GM18498 (cell line): Measurements from ENCODE around the gene ADAMTS17.

ENCODE experiments used
- ATAC-seq: cut with Tn5 transposase; IDR thresholded peaks from one replicate; pipeline ENCODE4 v1.9.1; 2021; ENCODE audit warnings: mild to moderate bottlenecking, moderate library complexity; ENCODE audit not compliant: unreplicated experiment

The ADAMTS17 gene

DNA sequence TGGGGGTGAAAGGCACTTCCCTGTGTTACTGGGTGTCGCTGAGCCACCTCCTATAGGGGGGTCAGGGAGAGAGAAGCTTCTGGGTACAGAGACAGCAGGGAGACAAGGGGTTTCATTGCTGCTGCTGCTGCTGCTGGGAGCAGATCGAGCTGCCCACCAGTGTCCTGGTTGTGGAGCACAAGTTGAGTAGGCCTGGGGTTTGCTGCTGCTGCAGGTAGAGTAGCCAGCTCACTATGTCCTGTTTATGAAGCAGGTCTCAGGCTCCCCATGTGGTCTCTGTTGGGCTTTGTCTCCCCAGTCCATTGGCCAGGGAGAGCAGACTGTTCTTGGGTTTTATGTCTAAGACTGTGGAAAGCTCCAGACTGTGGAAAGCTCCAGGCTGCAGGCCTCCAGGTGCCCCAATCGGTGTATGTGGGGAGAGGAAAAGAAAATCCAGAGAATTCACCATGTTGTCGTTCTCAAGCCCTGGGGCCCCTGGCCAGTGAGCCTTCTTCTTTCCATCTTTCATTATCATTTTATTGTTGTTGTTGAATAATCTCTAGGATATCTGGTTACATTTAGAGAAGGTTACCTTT lies 157.8 kb downstream of the ADAMTS17 start:
- no peak for ATAC-seq

- no peak for ATAC-seq
These were observed 160.9 kb downstream of the ADAMTS17 start for GRCh38 chr15:100180921-100181320.

GRCh38 chr15:100175406-100176114 lies 166.2 kb downstream of the ADAMTS17 start:
- no peak for ATAC-seq

- ATAC-seq = no peak
These were observed 166.9 kb downstream of the ADAMTS17 start for GRCh38 chr15:100174904-100175275.

GRCh38 chr15:100174159-100174903 lies 167.4 kb downstream of the ADAMTS17 start:
- ATAC-seq = no peak

DNA sequence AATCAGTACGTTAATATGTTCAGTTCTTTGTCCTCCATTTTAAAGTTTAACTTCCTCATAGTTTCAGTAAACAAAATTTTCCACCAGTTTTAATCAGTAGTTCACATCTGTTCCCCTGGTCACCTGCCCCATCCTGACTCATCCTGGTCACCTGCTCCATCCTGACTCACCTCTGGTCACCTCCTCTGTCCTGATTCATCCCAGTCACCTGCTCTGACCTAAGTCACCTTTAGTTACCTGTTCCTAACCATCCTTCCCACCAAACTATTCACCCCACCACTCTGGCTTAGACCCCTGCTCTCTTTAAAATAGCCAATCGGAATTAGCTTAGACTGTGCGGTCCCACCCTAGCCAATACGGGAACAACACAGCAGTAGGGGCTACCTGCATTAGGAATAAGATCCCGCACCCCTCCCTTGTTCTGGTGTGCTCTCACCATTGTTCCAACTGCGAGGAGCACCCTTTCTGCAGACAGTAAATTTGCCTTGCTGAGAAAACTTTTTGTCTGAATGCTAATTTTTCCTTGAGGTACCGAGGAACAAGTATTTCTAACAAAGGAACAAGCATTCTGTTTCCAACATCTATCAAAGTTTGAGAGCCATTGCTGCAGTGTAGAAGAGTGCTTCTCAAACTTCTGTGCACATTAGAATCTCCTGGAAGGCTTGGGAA lies 169.3 kb downstream of the ADAMTS17 start:
- ATAC-seq = no peak

DNA sequence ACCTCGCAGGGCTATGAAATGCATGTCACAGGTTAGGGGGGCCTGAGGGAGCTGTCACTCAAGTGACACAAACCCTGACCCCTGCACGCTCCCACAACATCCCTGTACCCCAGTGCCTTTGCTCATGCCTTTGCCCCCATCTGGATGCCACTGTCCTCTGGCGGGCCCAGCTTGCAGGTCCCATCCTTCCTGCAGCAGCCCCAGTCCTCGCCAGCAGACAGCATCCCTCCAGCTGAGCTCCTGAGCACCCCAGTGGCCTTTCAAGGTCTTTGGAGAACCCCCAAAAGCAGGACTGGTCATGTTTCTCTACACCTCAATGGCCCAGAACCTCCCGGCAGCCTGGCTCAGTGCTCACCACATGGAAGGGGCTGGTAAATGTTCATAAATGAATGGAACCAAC lies 170.4 kb downstream of the ADAMTS17 start:
- no peak for ATAC-seq

GRCh38 chr15:100170291-100171210 lies 171.2 kb downstream of the ADAMTS17 start:
- ATAC-seq = peak; percentile 94

DNA sequence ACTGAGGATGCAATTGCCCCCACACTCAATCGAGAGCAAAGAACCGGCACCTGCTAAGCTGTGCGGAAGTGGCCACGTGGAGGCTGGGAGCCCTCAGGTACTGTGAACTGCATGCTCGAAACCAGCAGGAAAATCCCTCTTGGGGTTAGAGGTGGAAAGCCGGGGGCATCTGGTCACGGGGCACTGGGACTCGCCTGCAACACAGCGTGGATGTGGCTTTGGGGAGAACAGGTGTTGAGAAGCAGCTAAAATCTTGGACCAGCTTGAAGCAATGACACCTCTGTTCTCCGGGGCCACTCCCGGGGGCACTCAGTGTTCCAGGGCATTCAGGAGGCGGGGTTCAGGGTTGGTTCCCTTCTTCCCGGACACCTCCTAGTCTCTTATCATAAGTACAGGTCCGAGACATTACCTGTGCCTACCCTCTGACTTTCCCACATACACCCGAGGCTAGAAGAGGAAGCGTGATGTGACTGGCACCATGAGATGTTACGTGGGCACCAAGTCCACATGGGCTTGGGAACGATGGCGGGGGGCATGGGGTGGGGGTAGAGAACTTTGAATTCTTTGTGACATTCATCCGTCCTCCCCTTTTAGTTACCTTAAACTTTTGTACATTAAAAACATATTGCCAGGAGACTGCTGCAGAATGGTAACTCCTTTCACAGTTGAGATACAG lies 172.0 kb downstream of the ADAMTS17 start:
- no peak for ATAC-seq

DNA sequence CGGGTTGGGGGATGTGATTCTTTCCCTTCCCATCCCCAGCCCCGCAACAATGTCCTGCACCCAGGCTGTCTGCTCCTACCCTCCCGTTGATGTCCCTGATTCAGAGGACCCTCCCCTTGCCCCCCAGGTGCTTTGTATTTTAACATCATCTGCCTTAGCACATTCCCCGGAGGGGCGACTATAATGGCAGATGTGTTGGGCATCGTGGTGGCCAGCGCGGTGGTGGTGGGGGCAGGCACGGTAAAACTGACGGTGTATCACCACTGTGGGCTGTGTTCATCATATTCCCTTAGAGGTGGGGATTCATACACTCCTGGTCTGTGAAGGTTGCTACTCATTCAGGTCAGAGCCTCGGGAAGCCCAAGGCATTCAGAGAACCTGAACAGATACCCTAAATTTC lies 173.0 kb downstream of the ADAMTS17 start:
- ATAC-seq = no peak

- no peak for ATAC-seq
These were observed 173.8 kb downstream of the ADAMTS17 start for GRCh38 chr15:100167884-100168375.

GRCh38 chr15:100166313-100166712 lies 175.5 kb downstream of the ADAMTS17 start:
- ATAC-seq = no peak

GRCh38 chr15:100163961-100164360 lies 177.8 kb downstream of the ADAMTS17 start:
- ATAC-seq = no peak

DNA sequence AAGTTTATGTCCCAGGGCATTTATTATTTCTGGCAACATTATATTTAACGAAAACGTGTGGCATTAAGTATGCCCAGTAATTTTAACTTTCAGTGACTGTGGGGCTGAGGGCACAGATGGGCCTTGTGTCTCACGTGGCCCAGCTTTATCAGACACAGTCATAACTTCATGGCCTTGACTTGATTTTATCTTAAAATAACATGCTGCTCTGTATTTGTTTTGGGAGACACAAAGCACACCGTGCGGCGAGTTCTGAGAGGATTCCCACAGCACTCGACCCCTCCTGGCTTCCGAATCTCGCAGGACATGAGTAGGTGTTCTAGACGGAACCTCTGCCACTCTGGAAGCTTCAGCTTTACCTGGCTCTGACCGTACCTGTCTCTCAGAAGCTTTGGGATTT lies 180.8 kb downstream of the ADAMTS17 start:
- no peak for ATAC-seq

- no peak for ATAC-seq
These were observed 182.3 kb downstream of the ADAMTS17 start for GRCh38 chr15:100159436-100159835.

GRCh38 chr15:100158356-100158755 lies 183.4 kb downstream of the ADAMTS17 start:
- no peak for ATAC-seq

DNA sequence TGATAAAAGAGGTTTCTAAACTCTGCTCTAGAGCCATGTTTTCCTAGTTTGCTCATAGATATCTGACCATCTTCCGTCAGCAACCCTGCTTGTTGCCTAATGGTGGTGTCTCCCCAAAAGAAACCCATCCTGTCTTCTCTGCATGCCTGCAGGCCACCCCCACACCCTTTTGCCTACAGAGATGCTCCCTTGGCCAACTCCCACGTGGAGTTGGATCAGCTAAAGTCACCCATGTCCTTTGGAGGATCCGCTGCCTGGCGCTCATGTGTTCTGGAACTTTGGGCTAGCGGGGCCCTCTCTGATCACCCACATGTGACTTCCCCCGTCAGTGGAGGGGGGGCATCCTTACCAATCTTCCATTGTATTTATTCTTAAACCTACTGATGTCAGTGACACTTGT lies 185.6 kb downstream of the ADAMTS17 start:
- no peak for ATAC-seq

GRCh38 chr15:100154338-100154737 lies 187.4 kb downstream of the ADAMTS17 start:
- ATAC-seq = no peak

DNA sequence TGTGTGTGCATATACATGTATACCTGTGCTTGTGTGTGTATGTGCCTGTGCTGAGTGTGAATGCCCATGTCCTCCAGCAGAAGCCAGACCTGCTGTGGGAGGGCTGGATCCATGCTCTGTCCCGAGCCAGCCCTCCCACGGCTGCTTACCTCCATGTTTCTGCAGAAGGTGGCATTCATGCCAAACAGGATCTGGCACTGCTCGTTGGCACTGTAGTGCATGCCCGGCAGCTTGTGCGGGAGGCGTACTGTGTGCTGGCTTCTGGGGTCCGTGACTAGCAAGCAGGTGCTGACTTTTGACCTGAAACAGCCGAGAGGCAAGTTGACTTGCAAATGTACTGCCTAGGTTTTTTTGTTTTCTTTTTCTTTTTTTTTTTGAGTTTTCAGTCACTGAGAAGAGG lies 189.3 kb downstream of the ADAMTS17 start:
- no peak for ATAC-seq

DNA sequence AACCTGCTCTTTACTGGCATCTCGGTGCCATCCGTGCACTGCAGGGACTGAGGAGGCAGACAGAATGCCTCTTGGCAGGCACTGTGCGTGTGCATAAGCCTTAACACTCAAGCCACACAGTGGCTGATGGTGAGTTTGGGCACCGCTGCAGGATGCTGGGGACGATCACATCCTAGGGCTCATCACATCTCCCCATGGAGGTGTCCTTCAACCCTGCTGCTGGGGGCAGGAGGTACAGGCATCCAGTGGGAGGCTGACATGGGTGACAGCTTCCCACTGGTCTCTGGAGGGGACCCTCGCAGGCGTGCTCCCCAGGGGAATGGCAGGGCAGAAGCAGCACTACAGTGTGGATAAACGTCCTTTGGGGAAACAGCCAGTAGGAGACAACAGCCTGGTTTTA lies 190.9 kb downstream of the ADAMTS17 start:
- ATAC-seq = no peak
